Ovary (tissue), 3 donors: ENCODE results near the gene TRIM46.

Source experiments
- CTCF ChIP-seq, 3 donors: fragments of 450-650 bp in 2 of 3; fragments of 200-600 bp in 1 of 3; IDR thresholded peaks; one replicate each; pipeline versions ENCODE4 v1.5.1 to v1.8.0; 2016 to 2022; ENCODE audit warnings: antibody characterized with exemption in 3 of 3, mild to moderate bottlenecking in 1 of 3
- EP300 ChIP-seq: sonication (generic); formaldehyde crosslinking; IDR thresholded peaks from one replicate; pipeline ENCODE4 v1.6.1; 2017; ENCODE audit warnings: antibody characterized with exemption
- POLR2A ChIP-seq: fragments of 450-650 bp; IDR thresholded peaks from one replicate; pipeline ENCODE4 v1.6.1; 2017; ENCODE audit warnings: antibody characterized with exemption, mild to moderate bottlenecking, moderate library complexity
- donor health status: DM: no; HTN: no; CAD: no.

GRCh38 chr1:155166051-155166470 lies 7.6 kb upstream of the TRIM46 start:
- no peak for TF ChIP-seq CTCF (IDR thresholded peaks at IDR 0.05)
- no peak for TF ChIP-seq EP300
- no peak for TF ChIP-seq POLR2A
